Panc1 (cell line): ENCODE measurements around the gene SRMS.

Source experiments
- CTCF ChIP-seq: fragments of 450-650 bp; IDR thresholded peaks from 2 replicates; pipeline ENCODE4 v1.5.1; 2017; ENCODE audit warnings: mild to moderate bottlenecking
- POLR2AphosphoS5 ChIP-seq: IDR thresholded peaks from 2 replicates; pipeline ENCODE4 v1.6.1; 2012; ENCODE audit warnings: mild to moderate bottlenecking, low read depth, low read length, moderate library complexity

- no peak for TF ChIP-seq POLR2AphosphoS5
- no peak for TF ChIP-seq CTCF
Observed at GRCh38 chr20:63560333-63560805, 12.8 kb upstream of the SRMS start.
